Rectal smooth muscle tissue (tissue), 1 donor: Measurements from ENCODE around the gene IPO4.
"Not testable (repeated sequence)": the region's sequence is repeated elsewhere in the genome, so short reads cannot be mapped to it uniquely, and the experiment has no call there.

Experiments
- H3K27ac ChIP-seq: one replicate; pipeline ENCODE4 v1.7.0; 2013; ENCODE audit warnings: low read depth, low read length, inconsistent platforms
- H3K27me3 ChIP-seq: one replicate; pipeline ENCODE4 v1.7.0; 2013; ENCODE audit warnings: low read length; ENCODE audit not compliant: control insufficient read depth, insufficient read depth
- H3K36me3 ChIP-seq: one replicate; pipeline ENCODE4 v1.7.0; 2013; ENCODE audit warnings: low read length; ENCODE audit not compliant: control insufficient read depth, insufficient read depth
- H3K4me1 ChIP-seq: one replicate; pipeline ENCODE4 v1.7.0; 2013; ENCODE audit warnings: low read length; ENCODE audit not compliant: control insufficient read depth, insufficient read depth
- H3K4me3 ChIP-seq: one replicate; pipeline ENCODE4 v1.7.0; 2013; ENCODE audit warnings: low read length
- H3K9ac ChIP-seq: one replicate; pipeline ENCODE4 v1.7.0; 2013; ENCODE audit warnings: low read length

The IPO4 gene

GRCh38 chr14:24228902-24229301 lies 40.3 kb upstream of the IPO4 start:
- Histone ChIP-seq H3K27ac (no peak overlapping the region), H3K4me1 (peaks cover 13% of the 10 kb centered on the region), H3K4me3 (no peak overlapping the region), H3K9ac (no peak overlapping the region), H3K36me3 (no peaks in the 10 kb centered on the region), H3K27me3 (no peaks in the 10 kb centered on the region)

DNA sequence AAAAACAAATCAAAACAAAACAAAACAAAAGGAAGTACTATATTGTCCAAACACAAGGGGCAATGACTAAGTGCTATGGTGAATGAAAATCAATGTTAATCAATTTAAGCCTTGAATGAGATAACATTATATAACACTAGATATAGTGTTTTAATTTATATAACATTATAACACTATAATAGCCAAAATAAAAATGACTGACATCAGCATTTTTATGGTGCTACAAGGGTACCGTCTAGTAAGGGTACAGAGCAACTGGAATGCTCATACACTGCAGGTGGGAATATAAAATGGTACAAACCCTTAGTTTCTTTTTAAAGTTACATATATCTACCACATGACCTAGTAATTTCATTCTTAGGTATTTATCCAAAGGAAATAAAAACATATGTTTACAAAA lies 37.9 kb upstream of the IPO4 start:
- Histone ChIP-seq H3K4me3 (no peak overlapping the region), H3K27ac (no peak overlapping the region), H3K27me3 (no peaks in the 10 kb centered on the region), H3K4me1 (peaks cover 4% of the 10 kb centered on the region), H3K9ac (no peak overlapping the region), H3K36me3 (no peaks in the 10 kb centered on the region)

DNA sequence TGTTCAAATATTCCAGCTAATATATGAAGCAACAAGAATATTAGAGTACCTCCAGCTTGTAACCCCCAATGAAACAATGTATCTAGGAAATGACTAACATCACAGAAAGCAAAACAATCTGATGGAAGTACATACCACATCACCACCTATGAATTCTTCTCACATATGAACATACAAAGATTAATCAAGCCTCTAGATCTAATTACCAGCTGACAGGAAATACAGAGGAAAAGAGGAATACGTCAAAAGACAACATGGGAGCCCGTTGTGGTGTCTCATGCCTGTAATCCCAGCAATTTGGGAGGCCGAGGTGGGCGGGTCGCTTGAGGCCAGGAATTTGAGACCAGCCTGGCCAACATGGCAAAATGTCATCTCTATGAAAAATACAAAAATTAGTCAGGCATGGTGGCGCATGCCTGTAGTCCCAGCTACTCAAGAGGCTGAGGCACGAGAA lies 36.0 kb upstream of the IPO4 start:
- no peak overlapping the region for H3K27ac ChIP-seq
- no peak overlapping the region for H3K4me3 ChIP-seq
- no peaks in the 10 kb centered on the region for H3K4me1 ChIP-seq
- no peaks in the 10 kb centered on the region for H3K27me3 ChIP-seq
- no peaks in the 10 kb centered on the region for H3K36me3 ChIP-seq
- no peak overlapping the region for H3K9ac ChIP-seq

DNA sequence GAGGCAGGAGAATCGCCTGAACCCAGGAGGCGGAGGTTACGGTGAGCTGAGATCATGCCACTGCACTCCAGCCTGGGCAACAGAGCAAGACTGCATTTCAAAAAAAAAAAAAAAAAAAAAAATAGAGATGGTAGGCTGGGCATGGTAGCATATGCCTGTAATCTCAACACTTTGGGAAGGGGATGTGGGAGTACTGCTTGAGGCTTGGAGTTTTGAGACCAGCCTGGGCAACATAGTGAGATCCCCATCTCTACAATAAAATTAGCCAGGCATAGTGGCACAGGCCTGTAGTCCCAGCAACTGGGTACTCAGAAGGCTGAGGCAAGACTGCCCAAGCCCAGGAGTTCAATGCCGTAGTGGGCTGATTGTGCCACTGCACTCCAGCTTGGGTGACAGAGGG lies 34.4 kb upstream of the IPO4 start:
- H3K27ac ChIP-seq, H3K9ac ChIP-seq, H3K27me3 ChIP-seq, H3K4me3 ChIP-seq, H3K4me1 ChIP-seq, H3K36me3 ChIP-seq: not testable (repeated sequence)

DNA sequence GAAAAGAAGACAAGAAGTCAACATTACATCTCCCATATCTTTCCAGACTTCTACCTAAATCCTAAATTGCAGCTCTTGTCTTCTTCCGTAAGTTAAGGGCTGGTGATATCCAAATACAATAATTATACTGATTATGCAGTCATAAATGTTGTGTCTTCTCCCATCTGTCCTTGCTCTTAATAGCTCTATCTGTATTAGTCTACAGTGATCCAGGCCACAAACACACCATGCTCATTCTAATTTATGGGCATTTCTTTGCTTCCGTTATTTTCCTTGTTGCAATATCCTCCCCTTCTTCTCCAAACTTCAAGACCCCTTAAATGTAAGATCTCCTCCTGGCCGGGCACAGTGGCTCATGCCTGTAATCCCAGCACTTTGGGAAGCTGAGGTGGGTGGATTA lies 30.9 kb upstream of the IPO4 start:
- H3K4me3 ChIP-seq = no peak overlapping the region
- H3K36me3 ChIP-seq = no peaks in the 10 kb centered on the region
- H3K9ac ChIP-seq = no peak overlapping the region
- H3K4me1 ChIP-seq = no peaks in the 10 kb centered on the region
- H3K27me3 ChIP-seq = no peaks in the 10 kb centered on the region
- no peak overlapping the region for H3K27ac ChIP-seq

DNA sequence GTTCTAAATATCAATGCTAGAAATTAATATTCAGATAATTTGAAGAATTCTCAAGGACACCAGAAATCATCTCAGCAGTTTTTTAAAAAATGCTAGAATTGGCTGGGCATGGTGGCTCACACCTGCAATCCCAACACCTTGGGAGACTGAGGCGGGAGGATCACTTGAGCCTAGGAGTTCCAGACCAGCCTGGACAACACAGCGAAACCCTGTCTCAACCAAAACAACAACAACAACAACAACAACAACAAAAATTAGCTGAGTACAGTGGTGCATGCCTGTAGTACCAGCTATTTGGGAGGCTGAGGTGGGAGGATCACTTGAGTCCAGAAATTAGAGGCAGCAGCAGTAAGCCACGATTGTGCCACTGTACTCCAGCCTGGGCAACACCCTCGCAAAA lies 30.5 kb upstream of the IPO4 start:
- Histone ChIP-seq H3K36me3 (no peaks in the 10 kb centered on the region), H3K4me3 (no peak overlapping the region), H3K27ac (no peak overlapping the region), H3K4me1 (no peaks in the 10 kb centered on the region), H3K9ac (no peak overlapping the region), H3K27me3 (no peaks in the 10 kb centered on the region)

GRCh38 chr14:24216876-24217275 lies 28.3 kb upstream of the IPO4 start:
- H3K27me3 ChIP-seq, H3K9ac ChIP-seq, H3K4me3 ChIP-seq, H3K36me3 ChIP-seq, H3K4me1 ChIP-seq, H3K27ac ChIP-seq: not testable (repeated sequence)

- no peak overlapping the region for H3K9ac ChIP-seq
- H3K4me3 ChIP-seq = peak overlapping the region; percentile 80
Measured at GRCh38 chr14:24216345-24216699, 27.7 kb upstream of the IPO4 start.

DNA sequence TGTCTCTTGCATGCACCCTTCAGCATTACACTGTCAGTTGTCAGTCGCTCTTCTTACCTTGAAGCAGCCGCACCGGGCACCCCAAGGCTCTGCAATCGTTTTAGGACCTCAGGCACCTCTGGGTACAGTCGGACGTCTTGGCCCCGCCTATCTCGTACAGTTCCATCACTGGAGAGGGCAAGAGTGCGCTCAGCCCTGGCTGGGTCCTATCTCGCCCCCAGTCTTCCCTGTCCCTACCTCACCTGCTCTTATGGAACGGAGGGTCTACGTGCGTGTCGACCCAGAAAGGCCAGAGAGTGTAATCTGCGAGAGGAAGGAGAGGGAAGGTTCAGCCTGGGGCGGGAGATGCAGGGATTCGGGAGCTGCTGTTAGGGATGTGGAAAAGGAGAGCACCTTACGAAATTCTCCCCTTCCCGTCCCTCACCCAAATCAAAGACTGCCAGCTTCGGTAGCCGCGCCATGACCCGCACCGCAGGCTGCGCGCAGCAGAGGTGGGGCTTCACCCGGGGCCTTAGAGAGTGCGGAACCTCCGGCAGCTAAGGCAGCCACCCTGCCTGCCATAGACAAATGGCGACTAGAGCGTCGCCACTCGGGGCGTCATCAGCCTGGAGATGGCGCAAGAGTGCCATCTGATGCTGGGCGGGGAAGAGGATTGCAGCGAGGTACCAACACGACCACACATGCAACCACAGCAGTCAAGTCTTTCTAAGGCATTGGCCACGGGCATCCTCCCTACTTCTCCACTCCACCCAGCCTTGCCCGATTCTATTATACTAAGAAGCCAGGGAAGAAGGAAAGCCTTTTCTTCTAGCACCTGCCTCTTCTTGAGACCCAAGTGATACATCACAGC lies 27.1 kb upstream of the IPO4 start, which contains the start of gene MDP1:
Gene MDP1 (minus strand): TSS at position 572 of the 850 bp plus-strand sequence. CDS start 111 bp downstream, at position 461.
- Histone ChIP-seq H3K36me3 (peaks cover 3% of the 10 kb centered on the region), H3K4me3 (peak within 1 kb of the TSS; percentile 80), H3K4me1 (peaks cover 4% of the 10 kb centered on the region), H3K9ac (peak within 1 kb of the TSS; percentile 66), H3K27ac (peak within 1 kb of the TSS; percentile 84), H3K27me3 (no peaks in the 10 kb centered on the region)

More at GRCh38 chr14:24216345-24216699, 27.7 kb upstream of the IPO4 start:
- Histone ChIP-seq H3K4me1 (peaks cover 4% of the 10 kb centered on the region), H3K27ac (peak overlapping the region; percentile 84), H3K27me3 (no peaks in the 10 kb centered on the region), H3K36me3 (peaks cover 1% of the 10 kb centered on the region)

- H3K36me3 ChIP-seq = peaks cover 9% of the 10 kb centered on the region
- H3K27me3 ChIP-seq = no peaks in the 10 kb centered on the region
- H3K27ac ChIP-seq = peak overlapping the region; percentile 96
- H3K4me3 ChIP-seq = peak overlapping the region; percentile 85
- peaks cover 4% of the 10 kb centered on the region for H3K4me1 ChIP-seq
- peak overlapping the region; percentile 91 for H3K9ac ChIP-seq
Measured at GRCh38 chr14:24213866-24214662, 25.4 kb upstream of the IPO4 start.

DNA sequence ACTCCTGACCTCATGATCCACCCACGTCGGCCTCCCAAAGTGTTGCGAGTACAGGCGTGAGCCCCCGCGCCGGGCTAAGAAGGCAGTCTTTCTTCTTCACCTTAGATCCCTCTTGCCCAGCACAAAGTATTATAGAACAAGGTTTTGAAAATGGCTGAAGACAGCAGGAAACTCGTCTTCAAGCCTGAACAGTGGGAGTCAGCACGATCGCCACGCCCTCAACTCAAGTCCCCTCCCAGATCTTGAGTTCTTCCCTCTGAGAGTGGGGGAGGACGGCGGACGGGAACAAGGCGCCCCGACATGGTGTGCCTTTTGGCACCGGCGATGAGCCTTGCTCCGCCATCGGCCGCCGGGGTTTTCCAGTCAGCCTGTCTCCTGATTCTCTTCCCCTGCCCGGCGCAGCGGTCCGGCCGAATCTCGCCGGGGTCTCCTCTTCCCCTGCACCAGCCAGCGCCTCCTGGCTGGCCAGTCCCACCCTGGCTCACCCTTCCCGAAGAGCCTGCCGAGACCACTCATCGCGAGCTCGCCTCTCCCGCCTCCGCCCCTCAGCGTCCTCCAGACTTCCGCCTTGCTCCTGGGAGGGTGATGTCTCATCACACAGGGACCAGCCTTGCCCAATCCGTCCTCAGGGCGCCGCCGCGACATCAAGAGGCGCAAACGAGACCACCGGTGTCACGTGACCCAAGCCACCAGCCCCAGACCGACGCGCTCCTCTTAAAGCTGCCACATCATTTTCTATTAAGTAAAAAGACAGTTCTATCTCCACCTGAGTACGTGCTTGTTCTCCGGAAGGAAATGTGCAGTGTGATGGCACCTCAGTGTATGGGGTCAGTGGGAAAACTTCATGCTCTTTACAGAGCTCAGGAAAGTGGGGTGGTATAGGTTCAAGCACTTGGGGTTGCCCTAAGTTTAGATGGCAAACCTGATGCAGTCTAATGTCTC lies 24.6 kb upstream of the IPO4 start, which contains the start of gene CHMP4A:
Gene CHMP4A (minus strand): TSS at position 565 of the 942 bp plus-strand sequence. CDS start 49 bp downstream, at position 516.
- peak within 1 kb of the TSS; percentile 96 for H3K27ac ChIP-seq
- peaks cover 11% of the 10 kb centered on the region for H3K36me3 ChIP-seq
- H3K4me3 ChIP-seq = peak within 1 kb of the TSS; percentile 85
- H3K27me3 ChIP-seq = no peaks in the 10 kb centered on the region
- peak within 1 kb of the TSS; percentile 91 for H3K9ac ChIP-seq
- H3K4me1 ChIP-seq = peaks cover 4% of the 10 kb centered on the region

DNA sequence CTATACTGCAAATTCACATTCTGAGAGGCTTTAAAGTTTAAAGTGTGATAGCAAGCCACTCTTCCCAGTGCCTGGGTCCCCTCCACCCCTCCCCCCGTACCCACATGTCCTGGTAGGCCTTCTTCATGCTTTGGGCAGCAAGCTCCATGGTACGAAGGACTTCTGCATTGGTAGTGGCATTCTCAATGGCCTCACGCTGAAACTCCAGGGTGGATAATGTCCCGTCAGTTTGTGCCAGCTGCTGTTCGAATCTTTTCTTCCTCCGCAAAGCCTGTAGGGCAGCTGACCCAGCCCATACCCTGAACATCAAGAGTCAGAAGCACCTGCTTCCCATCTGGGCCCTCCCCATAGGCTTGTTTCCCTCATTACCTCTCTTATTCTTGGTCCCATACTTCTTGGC lies 22.7 kb upstream of the IPO4 start:
- Histone ChIP-seq H3K4me3 (no peak overlapping the region), H3K36me3 (peaks cover 26% of the 10 kb centered on the region), H3K9ac (no peak overlapping the region), H3K4me1 (peaks cover 4% of the 10 kb centered on the region), H3K27ac (no peak overlapping the region), H3K27me3 (no peaks in the 10 kb centered on the region)
